Prostate gland (tissue), 2 donors: ENCODE measurements around the gene CD300A.

Experiments used
- CTCF ChIP-seq, 4 experiments: fragments of 200-600 bp in 2 of 4; fragments of 450-650 bp in 2 of 4; sonication (generic) in 2 of 4; IDR thresholded peaks; 1 replicate in 3 of 4; 2 replicates in 1 of 4; pipeline ENCODE4 v1.5.1; 2016 to 2019; ENCODE audit warnings: antibody characterized with exemption in 4 of 4, mild to moderate bottlenecking in 2 of 4, moderate library complexity in 2 of 4
- POLR2A ChIP-seq: fragments of 450-650 bp; IDR thresholded peaks from one replicate; pipeline ENCODE4 v1.6.1; 2016; ENCODE audit warnings: antibody characterized with exemption, mild to moderate bottlenecking

- TF ChIP-seq CTCF (IDR thresholded peaks at IDR 0.05) = no peak
- TF ChIP-seq POLR2A = no peak
These were observed 6.5 kb downstream of the CD300A start for GRCh38 chr17:74472890-74473289.
